Nephron progenitor cell (in vitro differentiated cells): Measurements from ENCODE around the gene LNPEP.
"Not testable (repeated sequence)": the region's sequence is repeated elsewhere in the genome, so short reads cannot be mapped to it uniquely, and the experiment has no call there.

ENCODE experiments used
- DNase-seq: peaks from one replicate; pipeline ENCODE4 v3.0.0; 2021
- H3K27ac Mint-ChIP-seq: 2 replicates; pipeline ENCODE4 v1.8.0; 2021; ENCODE audit warnings: mild to moderate bottlenecking, moderate library complexity, mixed read lengths
- H3K27me3 Mint-ChIP-seq: 2 replicates; pipeline ENCODE4 v1.8.0; 2021; ENCODE audit warnings: mild to moderate bottlenecking, low read depth, mixed read lengths; ENCODE audit not compliant: poor library complexity
- H3K36me3 Mint-ChIP-seq: 2 replicates; pipeline ENCODE4 v1.8.0; 2021; ENCODE audit warnings: low read depth, mixed read lengths
- H3K4me1 Mint-ChIP-seq: 2 replicates; pipeline ENCODE4 v1.8.0; 2021; ENCODE audit warnings: mixed read lengths
- H3K4me3 Mint-ChIP-seq: 2 replicates; pipeline ENCODE4 v1.8.0; 2021; ENCODE audit warnings: mild to moderate bottlenecking, moderate library complexity, mixed read lengths
- H3K9me3 Mint-ChIP-seq: 2 replicates; pipeline ENCODE4 v1.8.0; 2021; ENCODE audit warnings: mild to moderate bottlenecking, moderate library complexity, mixed read lengths
- TF ChIP-seq, protein P1 (sequence below): fragments of 200-600 bp; sonication (generic); IDR thresholded peaks from 2 replicates; pipeline ENCODE4 v1.5.0; 2021; ENCODE audit warnings: antibody characterized with exemption

The LNPEP gene

DNA sequence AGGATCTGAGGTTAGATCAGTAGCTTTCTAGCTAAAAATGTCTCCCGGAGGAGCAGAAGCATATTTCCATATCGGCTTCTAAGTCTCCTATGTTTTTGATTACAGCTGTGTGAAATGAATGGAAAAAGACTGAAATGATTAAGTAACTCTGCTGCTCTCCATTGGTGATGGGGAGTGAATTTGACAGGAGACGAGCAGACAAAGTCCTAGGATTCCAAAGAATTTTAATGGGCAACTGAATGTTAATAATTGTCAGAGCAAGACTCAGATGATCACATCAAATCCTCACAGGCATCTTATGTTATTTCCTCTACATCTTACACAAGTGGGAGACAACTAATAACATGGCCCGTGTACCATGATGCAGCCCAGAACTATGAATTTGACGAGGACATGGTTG lies 139.8 kb downstream of the LNPEP start:
- H3K27me3 Mint-ChIP-seq, result peaks cover 3% of the 10 kb centered on the region
- H3K9me3 Mint-ChIP-seq, result no peaks in the 10 kb centered on the region
- H3K4me1 Mint-ChIP-seq, result peaks cover 20% of the 10 kb centered on the region
- H3K4me3 Mint-ChIP-seq, result no peak overlapping the region
- TF ChIP-seq, protein P1, sequence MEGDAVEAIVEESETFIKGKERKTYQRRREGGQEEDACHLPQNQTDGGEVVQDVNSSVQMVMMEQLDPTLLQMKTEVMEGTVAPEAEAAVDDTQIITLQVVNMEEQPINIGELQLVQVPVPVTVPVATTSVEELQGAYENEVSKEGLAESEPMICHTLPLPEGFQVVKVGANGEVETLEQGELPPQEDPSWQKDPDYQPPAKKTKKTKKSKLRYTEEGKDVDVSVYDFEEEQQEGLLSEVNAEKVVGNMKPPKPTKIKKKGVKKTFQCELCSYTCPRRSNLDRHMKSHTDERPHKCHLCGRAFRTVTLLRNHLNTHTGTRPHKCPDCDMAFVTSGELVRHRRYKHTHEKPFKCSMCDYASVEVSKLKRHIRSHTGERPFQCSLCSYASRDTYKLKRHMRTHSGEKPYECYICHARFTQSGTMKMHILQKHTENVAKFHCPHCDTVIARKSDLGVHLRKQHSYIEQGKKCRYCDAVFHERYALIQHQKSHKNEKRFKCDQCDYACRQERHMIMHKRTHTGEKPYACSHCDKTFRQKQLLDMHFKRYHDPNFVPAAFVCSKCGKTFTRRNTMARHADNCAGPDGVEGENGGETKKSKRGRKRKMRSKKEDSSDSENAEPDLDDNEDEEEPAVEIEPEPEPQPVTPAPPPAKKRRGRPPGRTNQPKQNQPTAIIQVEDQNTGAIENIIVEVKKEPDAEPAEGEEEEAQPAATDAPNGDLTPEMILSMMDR, result no peak
- DNase-seq, result no peak
- no peaks in the 10 kb centered on the region for H3K36me3 Mint-ChIP-seq
- H3K27ac Mint-ChIP-seq, result no peak overlapping the region

DNA sequence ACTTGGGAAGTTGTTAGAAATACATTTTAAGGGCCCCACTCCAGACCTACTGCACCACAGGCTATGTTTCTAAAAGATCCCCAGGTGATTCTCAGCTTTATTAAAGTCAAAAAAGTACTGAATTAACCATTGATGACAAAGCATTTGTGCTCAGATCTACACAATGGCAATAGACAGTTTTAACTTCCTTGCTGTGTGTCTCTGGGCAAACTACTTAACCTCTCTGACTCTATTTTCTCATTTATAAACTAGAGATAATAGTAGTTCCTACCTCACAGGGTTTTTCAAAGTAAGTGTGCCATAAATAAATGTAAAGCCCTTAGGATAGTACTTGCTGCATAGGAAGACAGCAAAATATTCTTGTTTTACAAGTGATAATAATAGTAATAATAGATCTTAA lies 140.2 kb downstream of the LNPEP start:
- Mint-ChIP-seq H3K27ac (no peak overlapping the region), H3K4me1 (peaks cover 18% of the 10 kb centered on the region), H3K9me3 (no peaks in the 10 kb centered on the region), H3K27me3 (peaks cover 3% of the 10 kb centered on the region), H3K36me3 (no peaks in the 10 kb centered on the region), H3K4me3 (no peak overlapping the region)
- no peak for DNase-seq
- TF ChIP-seq, protein P1, result no peak

DNA sequence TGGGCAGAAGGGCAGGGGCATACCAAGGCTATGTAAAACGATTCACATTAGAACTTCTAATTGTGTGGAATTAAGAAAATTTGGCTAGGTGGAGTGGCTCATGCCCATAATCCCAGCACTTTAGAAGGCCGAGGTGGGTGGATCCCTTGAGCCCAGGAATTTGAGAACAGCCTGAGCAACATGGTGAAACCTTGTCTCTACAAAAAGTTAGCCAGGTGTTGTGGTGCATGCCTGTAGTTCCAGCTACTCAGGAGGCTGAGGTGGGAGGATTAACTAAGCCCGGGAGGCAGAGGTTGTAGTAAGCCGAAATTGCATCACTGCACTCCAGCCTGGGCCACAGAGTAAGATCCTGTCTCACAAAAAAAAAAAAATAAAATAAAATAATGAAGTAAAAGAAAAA lies 141.4 kb downstream of the LNPEP start:
- H3K27ac Mint-ChIP-seq, result no peak overlapping the region
- peaks cover 3% of the 10 kb centered on the region for H3K27me3 Mint-ChIP-seq
- H3K4me3 Mint-ChIP-seq, result no peak overlapping the region
- TF ChIP-seq, protein P1, result no peak
- no peak for DNase-seq
- no peaks in the 10 kb centered on the region for H3K36me3 Mint-ChIP-seq
- H3K4me1 Mint-ChIP-seq, result peaks cover 14% of the 10 kb centered on the region
- H3K9me3 Mint-ChIP-seq, result no peaks in the 10 kb centered on the region

DNA sequence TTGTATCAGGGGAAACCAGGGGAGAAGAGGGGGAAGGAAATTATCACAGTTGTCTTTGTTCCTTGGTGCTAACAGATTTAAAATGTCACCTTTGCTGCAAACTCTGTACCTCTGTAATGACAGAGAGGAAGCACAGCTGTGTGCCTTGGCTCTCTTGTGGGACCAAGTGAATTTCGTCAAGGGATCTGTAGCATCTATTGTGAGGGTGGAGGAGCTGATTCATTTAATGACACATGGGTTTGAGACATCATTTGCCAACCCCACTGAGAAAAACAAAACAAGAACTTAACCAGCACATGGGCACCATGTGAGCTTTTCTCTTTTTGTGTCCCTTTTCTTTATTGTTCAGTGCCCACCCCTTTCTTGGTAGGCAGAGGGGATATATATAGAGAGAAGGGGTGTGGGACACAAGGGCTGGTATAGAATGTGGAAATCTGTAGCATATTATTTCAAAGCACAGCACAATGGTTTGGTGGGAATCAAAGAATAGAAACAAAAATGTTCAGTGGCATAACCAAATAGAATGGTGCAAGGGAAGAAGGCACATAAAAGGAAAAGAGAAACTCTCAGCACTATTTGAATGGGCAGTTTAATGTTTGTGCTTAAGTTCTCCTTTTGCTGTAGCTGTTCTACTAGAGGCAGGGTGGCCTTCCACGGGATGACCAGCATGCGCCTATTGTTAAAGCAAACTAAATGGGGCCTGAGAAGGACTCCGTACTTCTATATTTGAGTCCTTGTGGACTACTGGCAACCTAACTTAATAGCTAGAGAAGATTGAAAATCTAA lies 143.3 kb downstream of the LNPEP start:
- DNase-seq, result no peak
- Mint-ChIP-seq H3K27me3 (peaks cover 3% of the 10 kb centered on the region), H3K36me3 (no peaks in the 10 kb centered on the region), H3K9me3 (peaks cover 6% of the 10 kb centered on the region), H3K4me3 (no peak overlapping the region), H3K4me1 (peaks cover 14% of the 10 kb centered on the region), H3K27ac (peak overlapping the region; percentile 29)
- TF ChIP-seq, protein P1, result no peak

DNA sequence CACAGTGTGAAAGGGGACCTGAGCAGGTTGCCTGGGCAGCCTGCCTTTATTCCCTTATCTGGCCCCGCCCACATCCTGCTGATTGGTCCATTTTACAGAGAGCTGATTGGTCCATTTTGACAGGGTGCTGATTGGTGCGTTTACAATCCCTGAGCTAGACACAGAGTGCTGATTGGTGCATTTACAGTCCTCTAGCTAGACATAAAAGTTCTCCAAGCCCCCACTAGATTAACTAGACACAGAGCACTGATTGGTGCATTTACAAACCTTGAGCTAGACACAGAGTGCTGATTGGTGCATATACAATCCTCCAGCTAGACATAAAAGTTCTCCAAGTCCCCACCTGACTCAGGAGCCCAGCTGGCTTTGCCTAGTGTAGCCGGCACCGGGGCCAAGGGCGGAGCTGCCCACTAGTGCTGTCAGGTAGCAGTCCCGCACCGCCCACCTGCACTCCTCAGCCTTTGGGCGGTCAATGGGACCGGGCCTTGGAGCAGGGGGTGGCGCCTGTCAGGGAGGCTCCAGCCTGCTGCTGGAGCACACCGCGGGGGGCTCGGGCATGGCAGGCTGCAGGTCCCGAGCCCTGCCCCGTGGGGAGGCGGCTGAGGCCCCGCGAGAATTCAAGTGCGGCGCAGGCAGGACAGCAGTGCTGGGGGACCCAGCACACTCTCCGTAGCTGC lies 149.0 kb downstream of the LNPEP start:
- not testable (repeated sequence) for H3K4me1 Mint-ChIP-seq, H3K36me3 Mint-ChIP-seq, H3K27ac Mint-ChIP-seq, DNase-seq, H3K4me3 Mint-ChIP-seq
- Mint-ChIP-seq H3K27me3 (peaks cover 10% of the 10 kb centered on the region), H3K9me3 (peaks cover 23% of the 10 kb centered on the region)

DNA sequence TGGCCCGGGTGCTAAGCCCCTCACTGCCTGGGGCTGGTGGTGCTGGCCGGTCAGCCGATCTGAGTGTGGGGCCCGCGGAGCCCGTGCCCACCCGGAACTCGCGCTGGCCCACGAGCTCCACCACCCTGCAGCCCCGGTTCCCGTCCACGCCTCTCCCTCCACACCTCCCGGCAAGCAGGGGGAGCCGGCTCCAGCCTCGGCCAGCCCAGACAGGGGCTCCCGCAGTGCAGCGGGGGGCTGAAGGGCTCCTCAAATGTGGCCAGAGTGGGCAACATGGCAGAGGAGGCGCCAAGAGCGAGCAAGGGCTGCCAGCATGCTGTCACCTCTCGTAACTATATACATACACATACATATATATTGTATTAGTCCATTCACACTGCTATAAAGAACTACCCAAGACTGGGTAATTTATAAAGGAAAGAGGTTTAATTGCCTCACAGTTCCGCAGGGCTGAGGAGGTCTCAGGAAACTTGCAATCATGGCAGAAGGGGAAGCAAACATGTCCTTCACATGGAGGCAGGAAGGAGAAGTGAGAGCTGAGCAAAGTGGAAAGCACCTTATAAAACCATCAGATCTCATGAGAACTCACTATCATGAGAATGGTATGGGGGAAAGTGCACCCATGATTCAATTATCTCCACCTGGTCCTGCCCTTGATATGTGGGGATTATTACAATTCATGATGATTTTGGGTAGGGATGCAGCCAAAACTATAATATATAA lies 149.7 kb downstream of the LNPEP start:
- Mint-ChIP-seq H3K9me3 (peaks cover 23% of the 10 kb centered on the region), H3K36me3 (peaks cover 4% of the 10 kb centered on the region), H3K4me1 (no peaks in the 10 kb centered on the region), H3K27me3 (peaks cover 9% of the 10 kb centered on the region), H3K4me3 (no peak overlapping the region), H3K27ac (no peak overlapping the region)
- DNase-seq, result no peak
- TF ChIP-seq, protein P1, result no peak
